H4 (cell line): Measurements from ENCODE around the gene COG5. TPM values are rescaled to one million over a fixed set of nuclear protein-coding genes. Genes with fewer than 3 reads are reported as not detected.

ENCODE experiments used
- DNase-seq: peaks from one replicate; pipeline ENCODE4 v3.0.0-alpha.2; 2015; ENCODE audit warnings: low spot score
- total RNA-seq: library from RNA; depleted of rRNA; stranded (reverse); fragments of >200 nt; shearing (Covaris generic); gene quantifications from 2 replicates; pipeline ENCODE4 v1.2.3, GENCODE V29; 2014

COG5 gene
- total RNA-seq, 1 experiment from 2014 or later = 33.0 TPM

- DNase-seq = no peak
These were observed 169.4 kb downstream of the COG5 start for GRCh38 chr7:107394276-107394675.

DNA sequence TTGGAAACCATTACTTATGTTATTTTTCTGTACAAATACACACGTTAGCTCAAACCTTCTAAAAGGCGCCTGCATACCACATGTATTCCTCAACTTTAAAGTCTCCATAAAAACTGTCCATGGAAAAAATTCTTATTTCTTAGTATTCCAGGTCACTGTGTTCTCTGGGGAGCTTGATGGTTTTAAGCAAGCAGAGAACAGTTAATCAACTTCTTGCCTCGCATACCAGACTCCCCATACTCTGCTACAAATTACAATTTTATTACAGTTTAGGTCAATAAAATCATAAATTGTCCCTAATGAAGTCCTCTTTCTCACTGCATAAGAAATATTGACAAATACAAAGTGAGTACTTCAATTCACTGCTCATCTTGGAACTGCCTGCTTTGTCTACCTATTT lies 170.9 kb downstream of the COG5 start:
- DNase-seq = no peak

- DNase-seq = no peak
These were observed 172.8 kb downstream of the COG5 start for GRCh38 chr7:107390916-107391315.

DNA sequence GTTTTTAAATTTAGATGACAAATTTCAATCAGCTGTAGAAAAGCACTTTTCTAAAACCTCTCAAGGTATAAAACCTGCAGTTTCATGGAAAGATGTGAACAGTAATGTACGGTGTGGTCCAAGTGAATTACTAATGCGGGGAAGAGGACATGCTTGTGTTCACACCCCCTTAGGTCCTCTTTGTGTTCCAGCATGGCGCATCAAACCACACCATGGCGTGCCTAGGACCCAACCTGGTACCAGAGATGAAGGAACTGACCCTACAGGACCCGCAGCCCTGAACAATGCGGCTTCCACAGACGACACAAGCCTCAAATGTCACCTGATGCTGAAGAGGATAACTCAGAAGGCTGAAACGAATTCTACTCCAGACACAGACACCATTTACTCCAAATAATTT lies 175.1 kb downstream of the COG5 start:
- no peak for DNase-seq

- peak; percentile 97 for DNase-seq
These were observed 176.0 kb downstream of the COG5 start for GRCh38 chr7:107387573-107388219.

DNA sequence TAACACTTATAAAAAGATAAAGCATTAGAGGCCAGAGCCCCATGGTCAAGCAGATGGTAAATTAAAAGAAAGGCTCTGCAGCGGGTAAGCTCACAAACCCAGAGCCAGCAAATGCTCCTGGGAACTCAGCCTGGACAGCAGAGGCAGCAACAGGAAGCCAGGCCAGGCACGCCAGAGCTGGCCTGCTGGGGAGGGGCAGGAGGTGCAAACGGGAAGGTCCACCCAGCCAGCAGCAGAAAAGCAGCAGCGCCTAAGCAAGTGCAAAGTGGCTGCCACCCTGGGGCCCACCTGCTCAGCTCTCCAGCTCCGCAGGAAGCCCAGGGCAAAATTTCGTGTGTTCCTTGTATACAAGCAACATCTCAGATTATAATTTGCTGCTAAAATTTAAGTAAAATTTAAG lies 176.6 kb downstream of the COG5 start:
- peak; percentile 83 for DNase-seq

- DNase-seq = no peak
These were observed 177.1 kb downstream of the COG5 start for GRCh38 chr7:107386548-107387102.

DNA sequence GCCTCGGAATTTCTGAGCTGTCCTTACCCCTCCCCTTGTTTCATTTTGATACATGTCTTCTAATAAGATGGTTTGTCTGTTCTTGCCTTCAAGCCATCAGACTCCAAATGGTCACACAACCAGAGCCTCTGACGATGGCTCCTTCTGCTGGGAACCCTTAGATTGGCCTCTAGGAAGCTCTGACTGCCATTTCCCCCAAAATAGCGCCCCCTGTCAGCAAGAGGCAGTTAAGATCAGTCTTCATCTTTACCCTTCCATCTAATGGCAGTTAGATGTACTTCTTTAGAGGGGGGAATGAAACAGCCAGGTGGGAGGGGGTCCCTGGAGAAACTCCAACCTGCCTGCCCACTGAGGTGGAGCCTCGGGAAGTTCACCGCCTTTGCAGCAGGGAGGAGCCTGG lies 179.7 kb downstream of the COG5 start:
- no peak for DNase-seq

DNA sequence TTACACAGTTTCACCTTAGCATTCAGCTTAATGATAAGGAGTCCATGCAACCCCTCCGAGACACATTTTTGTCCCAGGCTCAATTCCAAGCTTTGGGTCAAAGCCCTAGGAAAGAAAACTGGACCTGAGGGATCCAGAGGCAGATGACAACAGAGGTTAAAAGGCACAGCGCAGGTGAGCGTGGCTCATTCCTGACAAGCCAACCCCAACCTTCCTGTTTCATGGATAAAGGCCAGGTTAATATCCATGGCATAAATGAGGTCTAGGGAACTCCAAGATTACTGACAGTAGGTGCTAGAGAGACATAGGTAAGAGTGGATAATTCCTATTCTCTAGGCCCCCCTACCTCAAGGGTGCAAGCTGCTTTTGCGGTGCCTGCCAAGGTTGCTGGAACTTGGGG lies 180.5 kb downstream of the COG5 start:
- no peak for DNase-seq

- no peak for DNase-seq
These were observed 182.3 kb downstream of the COG5 start for GRCh38 chr7:107381453-107381852.

DNA sequence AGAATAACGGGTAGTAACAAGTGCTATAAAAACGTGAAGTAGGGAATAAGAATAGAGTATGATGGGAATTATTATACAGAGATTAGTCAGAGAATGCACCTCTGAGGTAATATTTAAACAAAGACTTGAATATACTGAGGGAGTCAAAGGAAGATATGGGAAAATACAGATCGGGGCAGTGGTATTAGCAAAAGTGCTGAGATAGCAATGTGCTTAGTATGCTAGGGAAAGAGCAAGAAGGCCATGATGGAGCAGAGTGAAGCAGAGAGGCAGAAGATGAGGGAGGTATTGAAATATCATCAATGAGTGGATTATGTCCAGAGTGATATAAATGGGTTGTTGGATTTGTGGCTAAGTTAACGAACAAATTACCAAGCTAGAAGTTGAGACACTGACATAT lies 190.4 kb downstream of the COG5 start:
- no peak for DNase-seq

- DNase-seq = no peak
These were observed 191.4 kb downstream of the COG5 start for GRCh38 chr7:107372298-107372697.

GRCh38 chr7:107370816-107371215 lies 192.9 kb downstream of the COG5 start:
- no peak for DNase-seq

- no peak for DNase-seq
These were observed 198.9 kb downstream of the COG5 start for GRCh38 chr7:107364787-107365186.

DNA sequence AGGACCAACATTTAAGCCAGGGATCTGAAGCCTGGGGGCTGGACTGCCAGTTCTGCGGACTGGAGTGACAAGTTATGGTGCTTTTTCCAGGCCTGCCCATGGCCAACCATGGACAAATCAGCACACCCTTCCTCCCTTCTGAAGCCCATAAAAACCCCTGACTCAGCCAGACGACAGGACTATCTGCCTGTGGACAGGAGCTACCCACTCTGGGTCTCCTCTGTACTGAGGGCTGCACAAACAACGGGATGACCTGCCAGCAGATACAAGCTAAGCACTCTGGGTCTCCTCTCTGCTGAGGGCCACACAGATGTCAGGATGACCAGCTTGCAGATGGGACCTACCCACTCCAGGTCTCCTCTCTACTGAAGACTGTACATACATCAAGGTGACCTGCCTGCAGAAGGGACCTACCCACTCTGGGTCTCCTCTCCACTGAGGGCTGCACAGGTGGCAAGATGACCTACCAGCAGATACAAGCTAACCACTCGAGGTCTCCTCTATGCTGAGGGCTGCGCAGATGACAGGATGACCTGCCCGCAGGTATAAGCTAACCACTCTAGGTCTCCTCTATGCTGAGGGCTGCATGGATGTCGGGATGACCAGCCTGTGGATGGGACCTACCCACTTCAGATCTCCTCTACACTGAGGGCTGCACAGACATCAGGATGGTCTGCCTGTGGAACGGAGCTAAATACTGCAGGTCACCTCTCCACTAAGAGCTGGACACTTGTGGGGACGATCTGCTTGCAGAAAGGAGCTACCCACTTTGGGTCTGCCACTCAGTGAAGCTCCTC lies 204.0 kb downstream of the COG5 start:
- DNase-seq = no peak

DNA sequence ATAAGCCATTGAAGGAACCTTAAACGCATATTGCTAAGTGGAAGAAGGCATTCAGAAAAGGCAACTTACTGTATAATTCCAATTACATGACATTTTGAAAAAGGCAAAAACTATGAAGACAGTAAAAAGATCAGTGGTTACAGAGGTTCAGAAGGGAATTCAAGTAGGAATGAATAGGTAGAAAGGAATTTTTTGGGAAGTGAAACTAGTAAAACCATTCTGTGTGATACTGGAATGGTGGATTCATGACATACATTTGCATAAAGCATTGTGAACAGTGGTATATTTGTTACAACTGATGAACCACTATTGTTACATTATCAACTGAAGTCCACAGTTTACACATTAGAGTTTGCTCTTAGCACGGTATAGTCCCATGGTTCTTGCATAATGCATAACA lies 208.1 kb downstream of the COG5 start:
- no peak for DNase-seq

GRCh38 chr7:107354640-107355039 lies 209.1 kb downstream of the COG5 start:
- no peak for DNase-seq

DNA sequence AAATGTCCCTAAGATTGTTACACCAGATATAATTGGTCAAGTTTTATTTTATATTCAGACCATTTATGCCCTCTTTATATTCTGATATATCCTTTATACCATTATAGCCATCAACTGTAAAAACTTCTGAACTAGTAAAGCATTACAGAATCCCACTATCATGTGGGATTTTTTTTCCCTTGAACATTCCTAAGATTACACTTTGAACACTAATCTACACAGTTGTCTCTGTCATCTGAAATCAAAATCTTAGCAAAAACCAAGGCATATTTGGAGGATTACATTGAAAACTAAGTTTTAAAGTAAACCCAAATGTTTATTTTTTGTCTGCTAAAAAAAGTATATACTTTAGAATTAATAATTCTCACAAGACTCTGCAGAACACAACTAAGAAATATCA lies 210.0 kb downstream of the COG5 start:
- DNase-seq = no peak

GRCh38 chr7:107345898-107346297 lies 217.8 kb downstream of the COG5 start:
- DNase-seq = no peak

DNA sequence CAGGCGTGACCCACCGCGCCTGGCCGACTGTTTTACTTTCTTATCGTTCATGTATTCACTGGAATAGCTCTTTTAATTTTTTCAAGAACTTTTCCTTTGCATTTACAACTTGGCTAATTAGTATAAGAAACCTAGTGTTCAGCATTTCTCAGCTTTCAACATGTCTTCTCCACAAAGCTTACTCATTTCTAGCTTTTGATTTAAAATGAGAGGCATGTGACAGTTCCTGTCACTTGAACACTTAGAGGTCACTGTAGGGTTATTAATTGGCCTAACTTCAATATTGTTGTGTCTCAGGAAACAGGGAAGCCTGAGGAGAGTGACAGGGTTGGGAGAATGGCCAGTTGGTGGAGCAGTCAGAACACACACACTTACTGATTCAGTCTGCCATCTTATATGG lies 218.9 kb downstream of the COG5 start:
- no peak for DNase-seq

DNA sequence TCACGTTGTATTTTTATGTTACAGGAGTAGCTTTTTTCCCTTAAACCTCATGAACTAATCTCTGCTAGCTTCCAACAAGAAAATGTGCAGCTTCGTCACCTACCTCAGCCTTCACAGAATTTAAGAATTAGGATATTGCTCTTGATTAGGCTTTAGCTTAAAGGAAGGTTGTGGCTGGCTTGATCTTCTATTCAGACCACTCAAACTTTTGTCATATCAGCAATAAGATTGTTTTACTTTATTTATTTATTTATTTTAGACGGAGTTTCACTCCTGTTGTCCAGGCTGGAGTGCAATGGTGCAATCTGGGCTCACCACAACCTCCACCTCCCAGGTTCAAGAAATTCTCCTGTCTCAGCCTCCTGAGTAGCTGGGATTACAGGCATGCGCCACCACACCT lies 219.4 kb downstream of the COG5 start:
- DNase-seq = no peak

- no peak for DNase-seq
These were observed 225.6 kb downstream of the COG5 start for GRCh38 chr7:107338080-107338479.
